Stomach (tissue), 4 donors: Measurements from ENCODE around the gene APLN.

ENCODE experiments used
- CTCF ChIP-seq, 7 experiments: fragments of 450-650 bp in 4 of 7; fragments of 200-600 bp in 3 of 7; sonication (generic) in 3 of 7; IDR thresholded peaks; one replicate each; pipeline ENCODE4 v1.5.1; 2016 to 2019; ENCODE audit warnings: antibody characterized with exemption in 7 of 7, control low read depth in 2 of 7, mild to moderate bottlenecking in 1 of 7
- EP300 ChIP-seq: sonication (generic); formaldehyde crosslinking; IDR thresholded peaks from one replicate; pipeline ENCODE4 v1.6.1; 2017; ENCODE audit warnings: antibody characterized with exemption

DNA sequence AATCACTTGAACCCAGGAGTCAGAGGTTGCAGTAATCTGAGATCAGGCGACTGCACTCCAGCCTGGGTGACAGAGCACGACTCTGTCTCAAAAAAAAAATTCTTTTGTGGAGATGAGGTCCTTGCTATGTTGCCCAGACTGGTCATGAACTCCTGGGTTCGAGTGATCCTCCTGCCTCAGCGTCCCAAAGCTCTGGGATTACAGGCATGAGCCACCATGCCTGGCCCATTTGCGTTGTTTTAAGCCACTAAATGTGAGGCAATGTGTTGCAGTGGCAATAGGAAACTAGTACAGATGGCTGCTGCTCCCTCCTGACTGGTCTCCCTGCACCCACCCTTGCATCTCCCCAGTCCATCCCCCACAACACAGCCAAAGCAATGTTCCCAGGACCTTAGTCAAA is 40.0 kb upstream of the APLN start:
- no peak for TF ChIP-seq CTCF (IDR thresholded peaks at IDR 0.05)
- no peak for TF ChIP-seq EP300
